ENCODE data around the gene TAF3.
"Not testable (repeated sequence)": the region's sequence is repeated elsewhere in the genome, so short reads cannot be mapped to it uniquely, and the experiment has no call there.

The TAF3 gene

DNA sequence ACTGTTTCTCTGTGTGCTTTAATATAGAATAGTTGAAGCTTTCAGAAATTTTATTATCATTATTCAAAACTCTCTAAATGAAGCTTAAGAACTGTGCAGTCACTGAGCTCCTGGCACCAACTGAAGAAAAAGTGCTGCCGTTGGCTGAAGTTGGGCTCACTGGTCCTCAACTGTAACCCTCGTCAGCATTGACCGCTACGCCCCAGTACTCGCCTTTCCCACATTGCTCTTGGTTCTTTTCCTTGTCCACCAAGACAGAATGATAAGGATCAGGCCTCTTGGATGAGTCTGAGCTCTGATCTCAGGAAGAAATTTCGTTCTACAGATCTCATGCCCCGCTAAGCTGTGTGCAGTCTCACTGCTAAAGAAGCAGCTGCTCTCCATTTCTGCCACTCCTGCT is 7.9 kb upstream of the TAF3 start:
- no peak overlapping the region for H3K4me3 ChIP-seq (ENCODE audit: low read depth, low read length)
- no peak for DNase-seq (ENCODE audit: low read depth)

- no peak for DNase-seq (ENCODE audit: low read depth)
- H3K4me3 ChIP-seq (ENCODE audit: low read depth, low read length), result no peak overlapping the region
Measured at GRCh38 chr10:7811000-7811399, 7.3 kb upstream of the TAF3 start.

DNA sequence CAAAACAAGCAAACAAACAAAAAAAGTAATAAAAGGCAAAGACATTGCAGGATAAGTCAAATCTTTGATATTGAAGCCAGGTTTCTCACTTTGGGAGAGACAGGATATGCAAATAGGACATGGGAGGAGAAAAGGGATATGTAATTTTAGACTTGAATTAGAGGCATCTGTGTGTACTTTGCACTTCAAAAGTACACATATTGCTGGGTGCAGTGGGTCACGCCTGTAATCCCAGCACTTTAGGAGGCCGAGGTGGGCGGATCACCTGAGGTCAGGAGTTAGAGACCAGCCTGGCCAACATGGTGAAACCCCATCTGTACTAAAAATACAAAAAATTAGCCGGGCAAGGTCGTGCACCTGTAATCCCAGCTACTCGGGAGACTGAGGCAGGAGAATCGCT is 6.6 kb upstream of the TAF3 start:
- not testable (repeated sequence) for H3K4me3 ChIP-seq (ENCODE audit: low read depth, low read length); DNase-seq (ENCODE audit: low read depth)

GRCh38 chr10:7813481-7813880 is 4.8 kb upstream of the TAF3 start:
- no peak for DNase-seq (ENCODE audit: low read depth)
- no peak overlapping the region for H3K4me3 ChIP-seq (ENCODE audit: low read depth, low read length)

- no peak for DNase-seq (ENCODE audit: low read depth)
- H3K4me3 ChIP-seq (ENCODE audit: low read depth, low read length), result peak overlapping the region; percentile 92
Measured at GRCh38 chr10:7817576-7817975, 729 bp upstream of the TAF3 start.

GRCh38 chr10:7817984-7818294 is 366 bp upstream of the TAF3 start:
- H3K4me3 ChIP-seq (ENCODE audit: low read depth, low read length), result peak overlapping the region; percentile 92
- no peak for DNase-seq (ENCODE audit: low read depth)

GRCh38 chr10:7819121-7819460 is 786 bp downstream of the TAF3 start:
- DNase-seq (ENCODE audit: low read depth), result peak; percentile 8

GRCh38 chr10:7824251-7824650 is 5.9 kb downstream of the TAF3 start:
- no peak for DNase-seq (ENCODE audit: low read depth)
- H3K4me3 ChIP-seq (ENCODE audit: low read depth, low read length), result no peak overlapping the region

More at GRCh38 chr10:7819121-7819460, 786 bp downstream of the TAF3 start:
- H3K4me3 ChIP-seq (ENCODE audit: low read depth, low read length), result peak overlapping the region; percentile 92

DNA sequence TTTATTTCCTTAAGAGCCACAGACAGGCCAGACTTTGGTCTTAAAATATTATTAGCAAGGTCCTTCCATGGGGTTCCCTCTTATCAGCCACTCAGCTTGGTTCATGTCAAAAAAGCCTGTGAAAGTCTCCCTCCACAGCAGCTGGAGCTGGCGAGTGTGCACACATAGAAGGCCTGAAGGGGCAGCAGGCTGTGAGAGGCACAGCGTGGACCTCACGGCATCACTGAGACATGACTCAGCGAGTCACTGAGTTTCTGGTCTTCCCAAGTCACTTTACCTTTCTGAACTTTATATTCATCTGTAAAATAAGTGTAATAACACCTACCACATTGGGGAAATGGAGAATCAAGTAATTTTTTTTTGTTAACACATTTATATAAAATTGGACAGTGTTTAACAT is 8.7 kb downstream of the TAF3 start:
- peak; percentile 20 for DNase-seq (ENCODE audit: low read depth)
- H3K4me3 ChIP-seq (ENCODE audit: low read depth, low read length), result no peak overlapping the region

- DNase-seq (ENCODE audit: low read depth), result no peak
- no peak overlapping the region for H3K4me3 ChIP-seq (ENCODE audit: low read depth, low read length)
Measured at GRCh38 chr10:7829289-7829834, 11.1 kb downstream of the TAF3 start.

DNA sequence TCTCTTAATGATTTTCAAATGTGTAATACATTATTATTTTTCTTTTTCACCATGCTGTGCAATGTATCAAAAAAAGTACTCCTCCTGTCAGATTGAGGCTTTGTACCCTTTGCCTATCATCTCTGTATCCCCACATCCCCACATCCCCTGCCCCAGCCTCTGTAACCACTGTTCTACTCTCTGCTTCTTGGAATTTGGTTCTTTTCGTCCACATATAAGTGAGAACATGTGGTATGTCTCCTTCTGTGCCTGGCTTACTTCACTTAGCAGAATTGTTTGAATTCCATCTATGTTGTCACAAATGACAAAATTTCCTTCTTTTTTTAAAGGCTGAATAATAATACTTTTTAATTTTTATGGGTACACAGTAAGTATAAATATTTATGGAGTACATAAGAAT is 13.8 kb downstream of the TAF3 start:
- no peak for DNase-seq (ENCODE audit: low read depth)
- H3K4me3 ChIP-seq (ENCODE audit: low read depth, low read length), result no peak overlapping the region

DNA sequence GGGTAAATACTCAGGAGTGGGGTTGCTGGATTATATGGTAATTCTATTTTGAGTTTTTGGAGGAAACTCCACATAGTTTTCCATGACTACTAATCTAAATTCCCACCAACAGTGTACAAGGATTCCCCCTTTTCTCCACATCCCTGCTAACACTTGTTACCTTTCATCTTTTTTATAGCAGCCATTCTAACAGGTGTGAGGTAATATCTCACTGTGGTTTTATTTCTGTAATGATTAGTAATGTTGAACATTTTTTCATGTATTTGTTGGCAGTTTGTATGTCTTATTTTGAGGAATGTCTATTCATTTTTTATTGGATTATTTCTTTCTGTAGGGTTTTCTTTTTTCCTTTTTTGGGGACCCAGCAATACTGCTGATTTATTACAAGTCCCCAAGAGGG is 14.9 kb downstream of the TAF3 start:
- no peak overlapping the region for H3K4me3 ChIP-seq (ENCODE audit: low read depth, low read length)
- no peak for DNase-seq (ENCODE audit: low read depth)

DNA sequence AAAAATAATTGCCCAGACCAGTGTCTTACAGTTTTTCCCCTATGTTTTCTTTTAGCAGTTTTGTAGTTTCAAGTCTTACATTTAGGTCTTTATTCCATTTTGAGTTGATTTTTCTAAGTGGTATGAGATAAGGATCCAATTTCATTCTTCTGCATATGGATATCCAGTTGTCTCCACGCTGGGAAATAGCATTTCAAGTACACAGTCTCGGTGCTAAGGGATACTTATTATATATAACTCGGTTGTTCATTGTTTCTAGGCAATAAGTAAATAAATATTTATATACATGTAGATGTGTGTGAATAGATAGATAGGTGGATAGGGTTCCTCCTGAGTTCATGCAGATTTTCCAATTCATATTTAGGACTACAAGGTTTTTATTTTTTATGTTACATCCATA is 16.0 kb downstream of the TAF3 start:
- H3K4me3 ChIP-seq (ENCODE audit: low read depth, low read length), result no peak overlapping the region
- DNase-seq (ENCODE audit: low read depth), result no peak

GRCh38 chr10:7836571-7836970 is 18.3 kb downstream of the TAF3 start:
- H3K4me3 ChIP-seq (ENCODE audit: low read depth, low read length), result no peak overlapping the region
- no peak for DNase-seq (ENCODE audit: low read depth)

DNA sequence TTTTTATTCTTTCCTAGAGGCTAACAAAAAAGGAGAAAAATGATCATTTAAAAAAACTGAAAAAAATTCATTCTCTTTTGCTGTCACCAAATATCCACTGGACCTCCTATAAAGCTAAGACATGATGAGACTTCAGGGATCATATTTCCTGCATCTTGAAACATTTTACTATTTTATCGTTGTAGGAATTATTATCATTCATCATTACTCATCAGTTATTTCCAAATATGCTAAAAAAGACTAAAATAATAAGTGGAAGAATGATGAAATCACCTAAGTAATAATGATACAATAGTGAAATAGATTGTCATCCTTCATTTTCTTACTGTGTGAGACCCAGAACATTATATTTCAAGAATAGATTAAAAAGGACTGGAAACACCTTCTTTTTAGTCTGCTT is 28.3 kb downstream of the TAF3 start:
- no peak overlapping the region for H3K4me3 ChIP-seq (ENCODE audit: low read depth, low read length)
- DNase-seq (ENCODE audit: low read depth), result no peak

GRCh38 chr10:7853226-7853842 is 35.0 kb downstream of the TAF3 start:
- no peak overlapping the region for H3K4me3 ChIP-seq (ENCODE audit: low read depth, low read length)
- no peak for DNase-seq (ENCODE audit: low read depth)

- H3K4me3 ChIP-seq (ENCODE audit: low read depth, low read length), result no peak overlapping the region
- DNase-seq (ENCODE audit: low read depth), result no peak
Measured at GRCh38 chr10:7853890-7854289, 35.6 kb downstream of the TAF3 start.

DNA sequence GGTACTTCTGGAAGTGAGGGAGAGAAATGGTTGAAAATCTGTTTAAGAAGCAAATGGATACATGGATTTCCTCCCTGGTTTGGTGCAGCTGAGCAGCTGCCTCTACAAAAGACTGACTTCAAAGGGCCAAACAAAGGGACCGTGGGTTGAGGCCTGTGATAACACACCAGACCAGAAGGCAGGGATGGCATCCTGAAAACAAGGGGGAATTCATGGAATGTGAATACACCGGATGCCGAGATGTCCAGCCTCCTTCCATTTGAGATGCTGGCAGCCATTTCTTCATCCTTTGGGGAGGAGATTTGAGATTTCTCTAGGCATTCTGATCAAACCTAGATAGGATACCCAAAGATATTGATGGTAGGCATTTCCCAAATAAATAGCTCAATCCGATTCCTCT is 36.9 kb downstream of the TAF3 start:
- DNase-seq (ENCODE audit: low read depth), result no peak
- H3K4me3 ChIP-seq (ENCODE audit: low read depth, low read length), result no peak overlapping the region

- DNase-seq (ENCODE audit: low read depth), result no peak
- no peak overlapping the region for H3K4me3 ChIP-seq (ENCODE audit: low read depth, low read length)
Measured at GRCh38 chr10:7856678-7857077, 38.4 kb downstream of the TAF3 start.

GRCh38 chr10:7857262-7857661 is 39.0 kb downstream of the TAF3 start:
- H3K4me3 ChIP-seq (ENCODE audit: low read depth, low read length), result no peak overlapping the region
- DNase-seq (ENCODE audit: low read depth), result no peak

DNA sequence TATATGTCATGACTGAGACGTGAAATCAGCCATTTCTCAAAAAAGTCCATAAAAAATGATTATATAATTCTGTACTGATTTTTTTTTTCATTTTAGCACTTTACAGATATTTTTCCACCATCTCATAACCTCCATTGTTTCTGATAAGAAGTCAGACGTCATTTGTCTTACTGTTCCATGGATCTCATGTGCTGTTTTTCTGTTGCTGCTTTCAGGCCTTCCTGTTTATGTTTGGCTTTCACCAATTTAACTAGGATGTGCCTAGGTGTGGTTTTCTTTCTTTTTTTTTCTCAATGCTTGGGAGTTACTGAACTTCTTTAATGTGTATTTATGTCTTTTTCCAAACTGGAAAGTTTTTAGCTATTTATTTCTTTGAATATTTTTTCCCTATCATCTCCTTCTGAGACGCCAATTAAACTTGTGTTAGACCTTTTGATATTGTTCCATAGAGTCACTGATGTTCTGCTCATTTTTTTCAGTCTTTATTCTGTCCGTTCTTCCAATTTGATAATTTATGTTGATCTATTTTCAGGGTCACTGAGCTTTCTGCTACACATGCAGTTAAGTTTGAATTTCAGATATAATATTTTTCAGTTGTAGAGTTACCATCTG is 43.3 kb downstream of the TAF3 start:
- H3K4me3 ChIP-seq (ENCODE audit: low read depth, low read length), result no peak overlapping the region
- DNase-seq (ENCODE audit: low read depth), result no peak

DNA sequence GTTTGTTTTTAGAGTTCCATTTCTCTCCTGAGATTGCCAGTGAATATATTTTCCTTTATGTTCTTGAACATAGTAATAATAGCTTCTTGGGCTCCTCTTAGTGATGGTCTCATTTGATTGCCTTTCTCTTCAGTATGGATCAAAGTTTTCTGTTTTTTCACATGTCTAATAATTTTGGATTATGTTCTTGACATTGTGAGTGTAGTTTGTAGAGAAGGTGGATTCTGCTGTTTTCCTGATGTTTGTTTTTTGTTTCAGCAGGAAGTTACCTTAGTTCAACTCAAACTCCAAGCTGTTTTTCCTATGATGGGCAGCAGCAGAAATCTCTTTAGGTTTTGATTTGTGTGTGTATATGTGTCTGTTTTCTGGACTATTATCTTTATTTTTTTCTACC is 43.8 kb downstream of the TAF3 start:
- no peak overlapping the region for H3K4me3 ChIP-seq (ENCODE audit: low read depth, low read length)
- DNase-seq (ENCODE audit: low read depth), result no peak

All from skeletal muscle cell (primary cell).